ENCODE measurements around the gene RPS19BP1. TPM values are rescaled to one million over a fixed set of nuclear protein-coding genes. Genes with fewer than 3 reads are reported as not detected.

RPS19BP1 gene
- total RNA-seq, 1 experiment from 2014 or later, result 102 TPM

DNA sequence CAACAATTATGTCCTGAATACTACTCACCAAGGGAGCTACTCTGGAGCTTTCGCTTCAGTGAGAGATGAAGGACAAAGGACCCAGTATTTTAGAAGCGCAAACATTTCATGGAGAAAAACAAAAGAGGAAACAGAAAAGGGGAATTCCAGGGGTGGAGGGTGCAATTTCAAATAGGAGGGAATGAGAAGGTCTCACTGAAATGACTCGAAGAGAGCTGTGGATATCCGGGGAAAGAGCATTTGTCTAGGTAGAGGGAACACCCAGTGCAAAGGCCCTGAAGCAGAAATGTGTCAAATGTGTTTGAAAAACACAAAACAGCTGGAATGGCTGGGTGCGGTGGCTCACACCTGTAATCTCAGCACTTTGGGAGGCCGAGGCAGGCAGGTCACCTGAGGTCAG is 2.4 kb downstream of the RPS19BP1 start (continued):
- TF ChIP-seq, protein P1, sequence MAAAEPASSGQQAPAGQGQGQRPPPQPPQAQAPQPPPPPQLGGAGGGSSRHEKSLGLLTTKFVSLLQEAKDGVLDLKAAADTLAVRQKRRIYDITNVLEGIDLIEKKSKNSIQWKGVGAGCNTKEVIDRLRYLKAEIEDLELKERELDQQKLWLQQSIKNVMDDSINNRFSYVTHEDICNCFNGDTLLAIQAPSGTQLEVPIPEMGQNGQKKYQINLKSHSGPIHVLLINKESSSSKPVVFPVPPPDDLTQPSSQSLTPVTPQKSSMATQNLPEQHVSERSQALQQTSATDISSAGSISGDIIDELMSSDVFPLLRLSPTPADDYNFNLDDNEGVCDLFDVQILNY (CRISPR knock-in tag; IDR thresholded peaks at IDR 0.05), result no peak
- TF ChIP-seq, protein P2, sequence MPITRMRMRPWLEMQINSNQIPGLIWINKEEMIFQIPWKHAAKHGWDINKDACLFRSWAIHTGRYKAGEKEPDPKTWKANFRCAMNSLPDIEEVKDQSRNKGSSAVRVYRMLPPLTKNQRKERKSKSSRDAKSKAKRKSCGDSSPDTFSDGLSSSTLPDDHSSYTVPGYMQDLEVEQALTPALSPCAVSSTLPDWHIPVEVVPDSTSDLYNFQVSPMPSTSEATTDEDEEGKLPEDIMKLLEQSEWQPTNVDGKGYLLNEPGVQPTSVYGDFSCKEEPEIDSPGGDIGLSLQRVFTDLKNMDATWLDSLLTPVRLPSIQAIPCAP (CRISPR knock-in tag; IDR thresholded peaks at IDR 0.05), result no peak
- TF ChIP-seq, protein P3, sequence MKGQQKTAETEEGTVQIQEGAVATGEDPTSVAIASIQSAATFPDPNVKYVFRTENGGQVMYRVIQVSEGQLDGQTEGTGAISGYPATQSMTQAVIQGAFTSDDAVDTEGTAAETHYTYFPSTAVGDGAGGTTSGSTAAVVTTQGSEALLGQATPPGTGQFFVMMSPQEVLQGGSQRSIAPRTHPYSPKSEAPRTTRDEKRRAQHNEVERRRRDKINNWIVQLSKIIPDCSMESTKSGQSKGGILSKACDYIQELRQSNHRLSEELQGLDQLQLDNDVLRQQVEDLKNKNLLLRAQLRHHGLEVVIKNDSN (CRISPR knock-in tag; IDR thresholded peaks at IDR 0.05), result no peak
- TF ChIP-seq KAT7 (CRISPR knock-in tag; IDR thresholded peaks at IDR 0.05; ENCODE audit: borderline replicate concordance), result no peak
- TF ChIP-seq, protein P4, sequence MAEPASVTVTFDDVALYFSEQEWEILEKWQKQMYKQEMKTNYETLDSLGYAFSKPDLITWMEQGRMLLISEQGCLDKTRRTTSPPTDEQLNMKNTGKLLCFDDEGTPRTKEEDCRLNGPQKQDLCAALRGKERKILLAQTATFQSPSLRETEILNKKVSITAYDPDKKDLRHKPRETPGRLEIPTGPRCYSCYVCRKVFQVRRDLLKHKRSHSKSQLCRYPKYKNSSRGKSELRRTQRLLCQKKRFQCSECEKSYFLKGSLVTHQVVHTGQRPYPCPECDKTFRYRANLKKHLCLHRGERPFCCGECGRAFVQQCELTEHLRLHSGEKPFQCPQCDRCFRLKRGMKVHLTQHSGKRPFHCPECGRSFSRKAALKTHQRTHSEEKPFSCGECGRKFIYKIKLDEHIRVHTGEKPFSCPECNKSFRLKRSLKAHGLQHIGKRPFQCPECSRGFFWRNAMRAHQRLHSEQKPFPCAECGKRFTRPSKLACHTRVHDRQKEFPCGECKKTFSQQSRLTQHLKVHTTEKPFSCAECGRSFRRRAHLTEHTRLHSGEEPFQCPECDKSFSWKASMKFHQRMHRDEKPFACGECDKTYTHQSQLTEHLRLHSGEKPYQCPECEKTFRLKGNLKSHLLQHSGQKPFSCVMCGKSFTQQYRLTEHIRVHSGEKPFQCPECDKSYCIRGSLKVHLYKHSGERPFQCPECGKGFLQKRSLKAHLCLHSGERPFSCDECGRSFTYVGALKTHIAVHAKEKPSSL (CRISPR knock-in tag; conservative IDR thresholded peaks at IDR 0.05), result no peak
- TF ChIP-seq, protein P5, sequence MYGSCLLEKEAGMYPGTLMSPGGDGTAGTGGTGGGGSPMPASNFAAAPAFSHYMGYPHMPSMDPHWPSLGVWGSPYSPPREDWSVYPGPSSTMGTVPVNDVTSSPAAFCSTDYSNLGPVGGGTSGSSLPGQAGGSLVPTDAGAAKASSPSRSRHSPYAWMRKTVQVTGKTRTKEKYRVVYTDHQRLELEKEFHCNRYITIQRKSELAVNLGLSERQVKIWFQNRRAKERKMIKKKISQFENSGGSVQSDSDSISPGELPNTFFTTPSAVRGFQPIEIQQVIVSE (CRISPR knock-in tag; IDR thresholded peaks at IDR 0.05; ENCODE audit: borderline replicate concordance), result no peak
- TF ChIP-seq, protein P6, sequence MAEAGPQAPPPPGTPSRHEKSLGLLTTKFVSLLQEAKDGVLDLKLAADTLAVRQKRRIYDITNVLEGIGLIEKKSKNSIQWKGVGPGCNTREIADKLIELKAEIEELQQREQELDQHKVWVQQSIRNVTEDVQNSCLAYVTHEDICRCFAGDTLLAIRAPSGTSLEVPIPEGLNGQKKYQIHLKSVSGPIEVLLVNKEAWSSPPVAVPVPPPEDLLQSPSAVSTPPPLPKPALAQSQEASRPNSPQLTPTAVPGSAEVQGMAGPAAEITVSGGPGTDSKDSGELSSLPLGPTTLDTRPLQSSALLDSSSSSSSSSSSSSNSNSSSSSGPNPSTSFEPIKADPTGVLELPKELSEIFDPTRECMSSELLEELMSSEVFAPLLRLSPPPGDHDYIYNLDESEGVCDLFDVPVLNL (CRISPR knock-in tag; IDR thresholded peaks at IDR 0.05; ENCODE audit: borderline replicate concordance, low read depth), result no peak
- TF ChIP-seq, protein P7, sequence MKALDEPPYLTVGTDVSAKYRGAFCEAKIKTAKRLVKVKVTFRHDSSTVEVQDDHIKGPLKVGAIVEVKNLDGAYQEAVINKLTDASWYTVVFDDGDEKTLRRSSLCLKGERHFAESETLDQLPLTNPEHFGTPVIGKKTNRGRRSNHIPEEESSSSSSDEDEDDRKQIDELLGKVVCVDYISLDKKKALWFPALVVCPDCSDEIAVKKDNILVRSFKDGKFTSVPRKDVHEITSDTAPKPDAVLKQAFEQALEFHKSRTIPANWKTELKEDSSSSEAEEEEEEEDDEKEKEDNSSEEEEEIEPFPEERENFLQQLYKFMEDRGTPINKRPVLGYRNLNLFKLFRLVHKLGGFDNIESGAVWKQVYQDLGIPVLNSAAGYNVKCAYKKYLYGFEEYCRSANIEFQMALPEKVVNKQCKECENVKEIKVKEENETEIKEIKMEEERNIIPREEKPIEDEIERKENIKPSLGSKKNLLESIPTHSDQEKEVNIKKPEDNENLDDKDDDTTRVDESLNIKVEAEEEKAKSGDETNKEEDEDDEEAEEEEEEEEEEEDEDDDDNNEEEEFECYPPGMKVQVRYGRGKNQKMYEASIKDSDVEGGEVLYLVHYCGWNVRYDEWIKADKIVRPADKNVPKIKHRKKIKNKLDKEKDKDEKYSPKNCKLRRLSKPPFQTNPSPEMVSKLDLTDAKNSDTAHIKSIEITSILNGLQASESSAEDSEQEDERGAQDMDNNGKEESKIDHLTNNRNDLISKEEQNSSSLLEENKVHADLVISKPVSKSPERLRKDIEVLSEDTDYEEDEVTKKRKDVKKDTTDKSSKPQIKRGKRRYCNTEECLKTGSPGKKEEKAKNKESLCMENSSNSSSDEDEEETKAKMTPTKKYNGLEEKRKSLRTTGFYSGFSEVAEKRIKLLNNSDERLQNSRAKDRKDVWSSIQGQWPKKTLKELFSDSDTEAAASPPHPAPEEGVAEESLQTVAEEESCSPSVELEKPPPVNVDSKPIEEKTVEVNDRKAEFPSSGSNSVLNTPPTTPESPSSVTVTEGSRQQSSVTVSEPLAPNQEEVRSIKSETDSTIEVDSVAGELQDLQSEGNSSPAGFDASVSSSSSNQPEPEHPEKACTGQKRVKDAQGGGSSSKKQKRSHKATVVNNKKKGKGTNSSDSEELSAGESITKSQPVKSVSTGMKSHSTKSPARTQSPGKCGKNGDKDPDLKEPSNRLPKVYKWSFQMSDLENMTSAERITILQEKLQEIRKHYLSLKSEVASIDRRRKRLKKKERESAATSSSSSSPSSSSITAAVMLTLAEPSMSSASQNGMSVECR (CRISPR knock-in tag; IDR thresholded peaks at IDR 0.05; ENCODE audit: borderline replicate concordance), result no peak

DNA sequence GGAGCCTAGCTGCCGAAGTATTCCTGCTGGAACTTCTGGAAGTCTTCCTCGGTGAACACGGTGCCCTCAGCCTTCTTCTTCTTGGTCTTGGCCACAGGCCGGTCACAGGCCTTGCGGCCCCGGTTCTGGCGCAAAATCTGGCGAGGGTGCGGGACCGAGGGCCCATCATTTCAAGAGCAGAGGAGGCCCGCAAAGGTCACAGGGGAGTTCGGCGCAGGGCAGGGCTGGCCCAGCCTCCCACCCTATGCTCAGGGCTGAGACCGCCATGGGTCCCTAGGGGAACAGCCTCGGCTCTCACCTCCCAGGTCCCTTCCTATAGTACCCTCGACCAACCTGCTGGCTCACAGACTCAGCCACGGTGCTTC is 3.1 kb downstream of the RPS19BP1 start:
- no peak overlapping the region for H3K4me3 Mint-ChIP-seq
- H3K36me3 Mint-ChIP-seq, result peaks cover 22% of the 10 kb centered on the region
- TF ChIP-seq ESRRA (CRISPR knock-in tag; IDR thresholded peaks at IDR 0.05; ENCODE audit: borderline replicate concordance) (peak; percentile 1; the same call in 1 of the 2 replicates), CREM (CRISPR knock-in tag; IDR thresholded peaks at IDR 0.05) (peak; percentile 66; the same call in 1 of the 2 replicates), ZNF263 (CRISPR knock-in tag; IDR thresholded peaks at IDR 0.05; ENCODE audit: low read depth) (no peak), RORB (CRISPR knock-in tag; IDR thresholded peaks at IDR 0.05) (no peak), FOXK1 (CRISPR knock-in tag; IDR thresholded peaks at IDR 0.05) (0 out of 2 replicates have a peak, but pooled peaks have one; percentile 19)
- no peaks in the 10 kb centered on the region for H3K9me3 Mint-ChIP-seq
- no peak for DNase-seq (ENCODE audit: low spot score)
- POLR2A ChIA-PET, result interaction anchor here (0.6 to 1.3 kb wide), 5 partner anchors 9 to 654 kb away, joined by 3 to 15 read pairs (median 3); partner anchors contain the start of gene ATF4
- CTCF ChIA-PET, result interaction anchor here (0.7 to 2.7 kb wide), 50 partner anchors 9 to 515 kb away, joined by 3 to 54 read pairs (median 5); partner anchors contain the start of genes ATF4, MIEF1, RPL3 and TAB1
- no peak for ATAC-seq
- no peaks in the 10 kb centered on the region for H3K27me3 Mint-ChIP-seq (ENCODE audit: low read depth)
- H3K4me1 Mint-ChIP-seq, result peaks cover 67% of the 10 kb centered on the region
- peak overlapping the region; percentile 74; the same call in 1 of the 2 replicates for H3K27ac Mint-ChIP-seq

Data from WTC11 (cell line).